ENCODE measurements around the gene COL27A1. TPM values are rescaled to one million over a fixed set of nuclear protein-coding genes. Genes with fewer than 3 reads are reported as not detected.
A peak's percentile ranks its signal among the peaks of the same experiment; 100 is the strongest.

Gene COL27A1
- total RNA-seq, 4 donors from 2014 or later: 2.1 to 9.0 (median 3.8) TPM

DNA sequence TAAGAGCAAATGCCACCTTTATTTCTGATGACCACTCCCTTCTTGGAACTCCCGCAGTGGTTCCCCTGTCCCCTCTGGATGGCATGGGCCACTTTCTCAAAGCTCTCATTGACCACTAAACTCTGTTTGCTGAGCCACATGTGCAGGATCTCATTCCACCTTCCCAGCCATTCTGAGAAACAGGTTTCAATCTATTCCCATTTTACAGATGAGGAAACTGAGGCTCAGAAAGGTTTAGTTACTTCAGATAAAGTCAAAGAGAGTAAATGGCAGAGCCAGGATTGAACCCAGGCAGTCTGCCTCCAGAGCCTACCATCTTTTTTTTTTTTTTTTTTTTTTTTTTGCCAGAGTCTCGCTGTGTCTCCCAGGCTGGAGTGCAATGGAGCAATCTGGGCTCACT is 24.2 kb downstream of the COL27A1 start:
- 91% methylated on average over 2 of the region's 2 CpGs; no CpG with 5 or more reads in 1 of the 2 donors for WGBS, 2 donors (ENCODE audit: low coverage in 1 of 2)
- H3K36me3 ChIP-seq: no peaks in the 10 kb centered on the region
- in situ Hi-C loops (cut with MboI; ENCODE audit: low pct_ligation_motif_present in 1 of 4, low pct_unique_long_range_greater_than_20kb in 1 of 4, low sequenced_read_pairs in 3 of 4) (no loop called here), intact Hi-C loops (cut with DNase I; ENCODE audit: low total_unique reads) (no loop called here)
- peak overlapping the region in 3 of 4 donors; percentile 17 to 41 (median 30) for H3K27ac ChIP-seq
- H3K27me3 ChIP-seq: no peaks in the 10 kb centered on the region
- no peak overlapping the region for H3K4me3 ChIP-seq
- TF ChIP-seq CTCF (IDR thresholded peaks at IDR 0.05) (no peak), POLR2AphosphoS5 (IDR thresholded peaks at IDR 0.05) (no peak), EP300 (IDR thresholded peaks at IDR 0.05; ENCODE audit: low read depth) (no peak)
- peaks cover 26 to 39% (median 27%) of the 10 kb centered on the region in 4 donors for H3K4me1 ChIP-seq
- H3K9me3 ChIP-seq: no peaks in the 10 kb centered on the region
- no peak for DNase-seq

DNA sequence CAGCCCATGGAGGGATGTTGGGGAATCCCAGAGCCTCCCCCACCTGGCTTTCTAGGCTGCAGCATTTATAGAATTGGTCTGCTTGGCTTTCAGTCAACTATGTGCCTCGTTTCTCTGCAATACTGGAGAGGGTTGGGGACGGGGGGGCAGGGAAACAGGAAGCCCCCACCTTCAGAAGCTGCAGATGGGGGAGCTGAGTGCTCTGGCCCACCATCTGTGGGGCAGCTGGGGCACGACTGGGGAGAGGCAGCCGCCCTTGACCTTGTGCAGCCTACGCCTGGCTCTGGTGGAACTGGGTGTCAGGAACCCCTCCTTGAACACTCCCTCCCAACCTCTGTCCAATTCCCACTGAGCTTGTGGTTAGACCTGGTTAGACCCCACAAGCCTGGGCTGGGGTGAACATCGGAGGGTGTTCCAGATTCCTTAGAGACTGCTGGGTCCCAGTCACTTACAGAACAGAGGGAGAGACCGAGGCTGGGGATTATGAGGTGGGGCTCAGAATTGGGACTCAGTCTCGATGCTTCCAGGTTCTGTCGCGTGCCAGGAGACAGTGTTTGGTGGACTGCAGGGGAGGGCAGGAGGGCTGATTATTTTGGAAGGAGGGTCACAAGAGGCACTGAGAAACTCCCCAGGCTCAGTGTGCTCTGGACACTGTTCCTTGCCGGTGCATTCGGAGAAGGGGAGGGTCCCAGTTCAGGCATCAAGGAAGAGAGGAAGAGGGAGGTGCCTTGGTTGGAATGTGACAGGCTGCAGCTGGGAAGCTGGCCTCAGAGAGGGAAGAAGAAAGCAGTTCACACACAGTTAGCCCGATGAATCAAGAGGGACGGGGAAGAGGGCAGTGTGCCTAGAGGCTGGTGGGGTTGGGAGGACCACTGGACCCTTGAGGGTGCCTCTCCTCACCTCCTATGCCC is 25.6 kb downstream of the COL27A1 start:
- Histone ChIP-seq H3K4me3 (no peak overlapping the region), H3K36me3 (no peaks in the 10 kb centered on the region), H3K4me1 (peaks cover 16 to 31% (median 19%) of the 10 kb centered on the region in 4 donors), H3K27ac (peak overlapping the region; percentile 37 to 67 (median 56)), H3K9me3 (no peaks in the 10 kb centered on the region), H3K27me3 (no peaks in the 10 kb centered on the region)
- no peak for DNase-seq
- 45 to 50% methylated on average over 2 to 14 of the region's 14 CpGs for WGBS, 2 donors (ENCODE audit: low coverage in 1 of 2)
- intact Hi-C loops (cut with DNase I; ENCODE audit: low total_unique reads): no loop called here
- in situ Hi-C loops (cut with MboI; ENCODE audit: low pct_ligation_motif_present in 1 of 4, low pct_unique_long_range_greater_than_20kb in 1 of 4, low sequenced_read_pairs in 3 of 4): no loop called here
- TF ChIP-seq POLR2A (IDR thresholded peaks at IDR 0.05) (no peak), CTCF (IDR thresholded peaks at IDR 0.05) (no peak), EP300 (IDR thresholded peaks at IDR 0.05; ENCODE audit: low read depth) (no peak), POLR2AphosphoS5 (IDR thresholded peaks at IDR 0.05) (no peak)

DNA sequence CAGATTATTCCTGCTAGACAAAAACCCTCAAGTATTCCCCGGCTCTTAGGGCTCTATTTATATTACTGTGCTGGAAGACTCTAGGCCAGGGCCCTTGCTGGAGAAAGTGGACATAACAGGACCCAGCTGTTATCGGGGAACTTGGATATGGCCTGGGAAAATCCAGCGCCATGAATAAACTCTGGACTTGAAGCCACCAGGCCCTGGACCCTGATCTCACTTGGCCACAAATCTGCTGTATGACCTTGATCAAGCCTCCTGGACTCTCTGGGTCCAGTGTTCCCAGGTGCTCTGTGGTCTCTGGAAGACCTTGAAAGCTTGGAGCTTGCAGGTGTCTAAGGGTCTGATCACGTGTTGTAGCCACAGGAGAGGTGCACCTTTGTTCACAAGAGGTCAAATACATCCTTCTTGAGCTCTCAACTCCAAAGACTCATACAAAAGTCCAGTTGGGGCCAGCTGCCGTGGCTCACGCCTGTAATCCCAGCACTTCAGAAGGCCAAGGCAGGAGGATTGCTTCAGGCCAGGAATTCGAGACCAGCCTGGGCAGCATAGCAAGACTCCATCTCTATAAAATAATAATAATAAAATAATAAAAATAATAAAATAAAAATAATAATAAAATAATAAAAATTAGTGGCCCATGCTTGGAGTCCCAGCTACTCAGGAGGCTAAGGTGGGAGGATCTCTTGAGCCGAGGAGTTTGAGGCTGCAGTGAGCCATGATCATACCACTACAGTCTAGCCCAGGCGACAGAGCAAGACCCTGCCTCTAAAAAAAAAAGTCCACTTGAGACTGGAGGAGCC is 26.5 kb downstream of the COL27A1 start:
- TF ChIP-seq EP300 (IDR thresholded peaks at IDR 0.05; ENCODE audit: low read depth) (no peak), POLR2AphosphoS5 (IDR thresholded peaks at IDR 0.05) (peak in 2 of 3 donors; percentile 11 to 33), POLR2A (IDR thresholded peaks at IDR 0.05) (no peak), CTCF (IDR thresholded peaks at IDR 0.05) (no peak)
- no peaks in the 10 kb centered on the region for H3K27me3 ChIP-seq
- WGBS, 2 donors (ENCODE audit: low coverage in 1 of 2): 67 to 93% methylated on average over 3 to 9 of the region's 9 CpGs
- in situ Hi-C loops (cut with MboI; ENCODE audit: low pct_ligation_motif_present in 1 of 4, low pct_unique_long_range_greater_than_20kb in 1 of 4, low sequenced_read_pairs in 3 of 4) (no loop called here), intact Hi-C loops (cut with DNase I; ENCODE audit: low total_unique reads) (no loop called here)
- DNase-seq: no peak
- no peaks in the 10 kb centered on the region for H3K36me3 ChIP-seq
- no peak overlapping the region for H3K4me3 ChIP-seq
- peaks cover 16 to 31% (median 19%) of the 10 kb centered on the region in 4 donors for H3K4me1 ChIP-seq
- H3K27ac ChIP-seq: peak overlapping the region; percentile 37 to 67 (median 56)
- no peaks in the 10 kb centered on the region for H3K9me3 ChIP-seq

DNA sequence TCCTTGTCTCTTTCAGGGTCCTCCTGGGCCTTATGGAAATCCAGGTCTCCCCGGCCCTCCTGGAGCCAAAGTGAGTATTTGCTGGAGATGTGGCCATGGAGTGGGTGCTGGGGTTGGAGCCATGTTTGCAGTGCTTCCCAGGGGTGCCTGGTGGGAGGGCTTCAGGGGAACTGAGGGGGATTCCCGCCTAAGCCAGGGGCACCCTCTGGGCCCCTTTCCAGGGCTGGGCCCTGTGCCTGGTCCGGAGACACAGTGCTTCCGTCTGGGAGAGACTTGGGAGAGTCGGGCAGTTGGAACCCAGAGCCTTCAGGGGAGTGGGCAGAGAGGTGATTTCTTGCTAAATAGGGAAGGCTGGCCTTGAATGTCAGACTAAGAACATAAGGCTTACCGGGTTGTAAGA is 27.7 kb downstream of the COL27A1 start:
- Histone ChIP-seq H3K4me1 (peaks cover 14 to 27% (median 18%) of the 10 kb centered on the region in 4 donors), H3K27ac (no peak overlapping the region), H3K9me3 (no peaks in the 10 kb centered on the region), H3K27me3 (no peaks in the 10 kb centered on the region), H3K4me3 (no peak overlapping the region), H3K36me3 (no peaks in the 10 kb centered on the region)
- TF ChIP-seq POLR2A (IDR thresholded peaks at IDR 0.05): no peak
- no peak for TF ChIP-seq POLR2AphosphoS5 (IDR thresholded peaks at IDR 0.05)
- no peak for TF ChIP-seq CTCF (IDR thresholded peaks at IDR 0.05)
- no peak for TF ChIP-seq EP300 (IDR thresholded peaks at IDR 0.05; ENCODE audit: low read depth)
- in situ Hi-C loops (cut with MboI; ENCODE audit: low pct_ligation_motif_present in 1 of 4, low pct_unique_long_range_greater_than_20kb in 1 of 4, low sequenced_read_pairs in 3 of 4) (no loop called here), intact Hi-C loops (cut with DNase I; ENCODE audit: low total_unique reads) (no loop called here)
- 80 to 84% methylated on average over 1 to 6 of the region's 6 CpGs for WGBS, 2 donors (ENCODE audit: low coverage in 1 of 2)
- no peak for DNase-seq

All from transverse colon (tissue), 4 donors.